K562 (cell line): ENCODE measurements around the gene ZNF213. TPM values are rescaled to one million over a fixed set of nuclear protein-coding genes. Genes with fewer than 3 reads are reported as not detected.

Experiments used
- CBX1 ChIP-seq: sonication (generic); IDR thresholded peaks from 2 replicates; pipeline ENCODE4 v1.6.1; 2016; ENCODE audit warnings: antibody characterized with exemption, low read depth, mild to moderate bottlenecking
- ILK ChIP-seq: fragments of 450-650 bp; IDR thresholded peaks from 2 replicates; pipeline ENCODE4 v1.6.1; 2016; ENCODE audit warnings: missing genetic modification characterization, low read depth, mild to moderate bottlenecking, missing compliant biosample characterization, moderate library complexity, borderline replicate concordance
- KLF13 ChIP-seq: fragments of 450-650 bp; IDR thresholded peaks from 2 replicates; pipeline ENCODE4 v1.6.1; 2016; ENCODE audit warnings: missing genetic modification characterization, low read depth, mild to moderate bottlenecking, missing compliant biosample characterization, moderate library complexity, borderline replicate concordance
- SIN3B ChIP-seq: fragments of 450-650 bp; IDR thresholded peaks from 2 replicates; pipeline ENCODE4 v1.6.1; 2017; ENCODE audit warnings: low read depth, mild to moderate bottlenecking, moderate library complexity
- SMARCB1 ChIP-seq: IDR thresholded peaks from 2 replicates; pipeline ENCODE4 v1.6.1; 2011; ENCODE audit warnings: improper control_type of control experiment, low read depth; ENCODE audit not compliant: insufficient read length
- TCFL5 ChIP-seq: fragments of 250-450 bp; sonication (Bioruptor Pico); conservative IDR thresholded peaks from 2 replicates; pipeline ENCODE4 v1.6.1; 2021; ENCODE audit warnings: mild to moderate bottlenecking, moderate library complexity, matching md5 sums
- ZKSCAN8 ChIP-seq: fragments of 200-800 bp; sonication (Bioruptor generic); IDR thresholded peaks from 2 replicates; pipeline ENCODE4 v1.6.1; 2016; ENCODE audit warnings: missing genetic modification characterization, missing compliant biosample characterization
- ZNF263 ChIP-seq: sonication (generic); formaldehyde crosslinking; IDR thresholded peaks from 2 replicates; pipeline ENCODE4 v1.8.0; 2022; ENCODE audit warnings: mild to moderate bottlenecking, missing genetic modification reagents, borderline replicate concordance
- ZNF77 ChIP-seq: fragments of 250-450 bp; sonication (Bioruptor Pico); IDR thresholded peaks from 2 replicates; pipeline ENCODE4 v1.5.0; 2020
- polyA plus RNA-seq, 8 experiments: library from polyadenylated mRNA; depleted of rRNA in 4 of 8; stranded (reverse) in 5 of 8; unstranded in 3 of 8; fragments of >200 nt; fragmentation: Nextera tagmentation in 2 of 8; fragmentation: Illumina TruSeq in 1 of 8; extraction: Ambion mirVana in 2 of 8; extraction: Trizol in 1 of 8; gene quantifications; 2 replicates each; pipeline versions ENCODE4 v1.2.1 to v1.2.3, GENCODE V29; 2011 to 2014; ENCODE audit warnings: inconsistent platforms in 1 of 8, missing spikeins in 1 of 8
- total RNA-seq, 7 experiments: library from RNA; depleted of rRNA in 6 of 7; stranded (reverse); fragments of >200 nt in 6 of 7; fragmentation: Illumina TruSeq in 2 of 7; extraction: Trizol in 2 of 7; gene quantifications; 2 replicates each; pipeline versions ENCODE4 v1.2.1 to v1.2.3, GENCODE V29; 2011 to 2021; ENCODE audit warnings: low replicate concordance in 1 of 7
- TF ChIP-seq, protein P1 (sequence below): fragments of 450-650 bp; IDR thresholded peaks from 2 replicates; pipeline ENCODE4 v1.6.1; 2016; ENCODE audit warnings: mild to moderate bottlenecking, moderate library complexity
- TF ChIP-seq, protein P2 (sequence below): fragments of 450-650 bp; formaldehyde crosslinking; IDR thresholded peaks from 2 replicates; pipeline ENCODE4 v1.4.0; 2022; ENCODE audit warnings: mild to moderate bottlenecking, moderate library complexity
- TF ChIP-seq, protein P3 (sequence below): sonication (generic); formaldehyde crosslinking; IDR thresholded peaks from 2 replicates; pipeline ENCODE4 v1.8.0; 2022; ENCODE audit warnings: mild to moderate bottlenecking, missing genetic modification reagents, borderline replicate concordance

The ZNF213 gene
- total and polyA plus RNA-seq, 9 of the 15 experiments (the other 6 are each of a cell fraction or from before 2014, with no cell fraction given) = 0.49 to 10.0 (median 1.8) TPM

DNA sequence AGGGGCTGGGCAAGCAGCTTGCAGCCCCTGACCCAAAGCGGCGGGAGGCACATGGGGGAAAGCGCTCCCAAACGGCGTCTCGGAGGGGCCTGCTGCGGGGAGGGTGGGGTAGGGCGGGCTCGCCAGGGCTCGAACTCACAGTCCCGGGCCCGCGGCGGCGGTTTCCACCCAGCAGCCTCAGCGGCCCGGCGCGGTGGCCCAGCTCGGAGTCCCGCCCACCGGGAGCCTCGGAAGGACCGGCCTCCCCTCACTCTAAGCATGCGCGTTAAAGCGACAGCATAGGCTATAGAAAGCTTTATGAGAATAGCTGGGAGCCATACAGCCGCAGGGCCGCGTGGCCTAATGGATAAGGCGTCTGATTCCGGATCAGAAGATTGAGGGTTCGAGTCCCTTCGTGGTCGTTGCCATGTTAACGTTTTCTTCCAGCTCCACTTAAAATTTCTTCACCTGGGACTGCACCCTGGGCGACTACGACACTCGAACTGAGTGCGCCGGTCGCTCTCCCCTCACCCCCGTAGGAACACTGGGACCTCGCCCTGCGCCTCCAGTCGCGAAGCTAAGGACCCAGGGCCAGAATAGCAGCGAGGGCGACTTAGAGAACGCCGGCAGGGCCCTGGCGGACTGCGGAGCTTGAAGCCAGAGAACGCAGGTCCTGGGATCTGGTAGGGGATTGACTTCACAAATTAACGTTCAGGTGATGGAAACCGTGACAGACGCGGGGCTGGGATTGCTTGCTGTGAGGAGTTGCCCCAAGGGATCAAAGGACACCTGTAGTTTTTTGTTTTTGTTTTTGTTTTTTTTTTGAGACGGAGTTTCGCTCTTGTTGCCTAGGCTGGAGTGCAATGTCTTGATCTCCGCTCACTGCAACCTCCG lies 15.8 kb downstream of the ZNF213 start (continued):
- TF ChIP-seq, protein P1, sequence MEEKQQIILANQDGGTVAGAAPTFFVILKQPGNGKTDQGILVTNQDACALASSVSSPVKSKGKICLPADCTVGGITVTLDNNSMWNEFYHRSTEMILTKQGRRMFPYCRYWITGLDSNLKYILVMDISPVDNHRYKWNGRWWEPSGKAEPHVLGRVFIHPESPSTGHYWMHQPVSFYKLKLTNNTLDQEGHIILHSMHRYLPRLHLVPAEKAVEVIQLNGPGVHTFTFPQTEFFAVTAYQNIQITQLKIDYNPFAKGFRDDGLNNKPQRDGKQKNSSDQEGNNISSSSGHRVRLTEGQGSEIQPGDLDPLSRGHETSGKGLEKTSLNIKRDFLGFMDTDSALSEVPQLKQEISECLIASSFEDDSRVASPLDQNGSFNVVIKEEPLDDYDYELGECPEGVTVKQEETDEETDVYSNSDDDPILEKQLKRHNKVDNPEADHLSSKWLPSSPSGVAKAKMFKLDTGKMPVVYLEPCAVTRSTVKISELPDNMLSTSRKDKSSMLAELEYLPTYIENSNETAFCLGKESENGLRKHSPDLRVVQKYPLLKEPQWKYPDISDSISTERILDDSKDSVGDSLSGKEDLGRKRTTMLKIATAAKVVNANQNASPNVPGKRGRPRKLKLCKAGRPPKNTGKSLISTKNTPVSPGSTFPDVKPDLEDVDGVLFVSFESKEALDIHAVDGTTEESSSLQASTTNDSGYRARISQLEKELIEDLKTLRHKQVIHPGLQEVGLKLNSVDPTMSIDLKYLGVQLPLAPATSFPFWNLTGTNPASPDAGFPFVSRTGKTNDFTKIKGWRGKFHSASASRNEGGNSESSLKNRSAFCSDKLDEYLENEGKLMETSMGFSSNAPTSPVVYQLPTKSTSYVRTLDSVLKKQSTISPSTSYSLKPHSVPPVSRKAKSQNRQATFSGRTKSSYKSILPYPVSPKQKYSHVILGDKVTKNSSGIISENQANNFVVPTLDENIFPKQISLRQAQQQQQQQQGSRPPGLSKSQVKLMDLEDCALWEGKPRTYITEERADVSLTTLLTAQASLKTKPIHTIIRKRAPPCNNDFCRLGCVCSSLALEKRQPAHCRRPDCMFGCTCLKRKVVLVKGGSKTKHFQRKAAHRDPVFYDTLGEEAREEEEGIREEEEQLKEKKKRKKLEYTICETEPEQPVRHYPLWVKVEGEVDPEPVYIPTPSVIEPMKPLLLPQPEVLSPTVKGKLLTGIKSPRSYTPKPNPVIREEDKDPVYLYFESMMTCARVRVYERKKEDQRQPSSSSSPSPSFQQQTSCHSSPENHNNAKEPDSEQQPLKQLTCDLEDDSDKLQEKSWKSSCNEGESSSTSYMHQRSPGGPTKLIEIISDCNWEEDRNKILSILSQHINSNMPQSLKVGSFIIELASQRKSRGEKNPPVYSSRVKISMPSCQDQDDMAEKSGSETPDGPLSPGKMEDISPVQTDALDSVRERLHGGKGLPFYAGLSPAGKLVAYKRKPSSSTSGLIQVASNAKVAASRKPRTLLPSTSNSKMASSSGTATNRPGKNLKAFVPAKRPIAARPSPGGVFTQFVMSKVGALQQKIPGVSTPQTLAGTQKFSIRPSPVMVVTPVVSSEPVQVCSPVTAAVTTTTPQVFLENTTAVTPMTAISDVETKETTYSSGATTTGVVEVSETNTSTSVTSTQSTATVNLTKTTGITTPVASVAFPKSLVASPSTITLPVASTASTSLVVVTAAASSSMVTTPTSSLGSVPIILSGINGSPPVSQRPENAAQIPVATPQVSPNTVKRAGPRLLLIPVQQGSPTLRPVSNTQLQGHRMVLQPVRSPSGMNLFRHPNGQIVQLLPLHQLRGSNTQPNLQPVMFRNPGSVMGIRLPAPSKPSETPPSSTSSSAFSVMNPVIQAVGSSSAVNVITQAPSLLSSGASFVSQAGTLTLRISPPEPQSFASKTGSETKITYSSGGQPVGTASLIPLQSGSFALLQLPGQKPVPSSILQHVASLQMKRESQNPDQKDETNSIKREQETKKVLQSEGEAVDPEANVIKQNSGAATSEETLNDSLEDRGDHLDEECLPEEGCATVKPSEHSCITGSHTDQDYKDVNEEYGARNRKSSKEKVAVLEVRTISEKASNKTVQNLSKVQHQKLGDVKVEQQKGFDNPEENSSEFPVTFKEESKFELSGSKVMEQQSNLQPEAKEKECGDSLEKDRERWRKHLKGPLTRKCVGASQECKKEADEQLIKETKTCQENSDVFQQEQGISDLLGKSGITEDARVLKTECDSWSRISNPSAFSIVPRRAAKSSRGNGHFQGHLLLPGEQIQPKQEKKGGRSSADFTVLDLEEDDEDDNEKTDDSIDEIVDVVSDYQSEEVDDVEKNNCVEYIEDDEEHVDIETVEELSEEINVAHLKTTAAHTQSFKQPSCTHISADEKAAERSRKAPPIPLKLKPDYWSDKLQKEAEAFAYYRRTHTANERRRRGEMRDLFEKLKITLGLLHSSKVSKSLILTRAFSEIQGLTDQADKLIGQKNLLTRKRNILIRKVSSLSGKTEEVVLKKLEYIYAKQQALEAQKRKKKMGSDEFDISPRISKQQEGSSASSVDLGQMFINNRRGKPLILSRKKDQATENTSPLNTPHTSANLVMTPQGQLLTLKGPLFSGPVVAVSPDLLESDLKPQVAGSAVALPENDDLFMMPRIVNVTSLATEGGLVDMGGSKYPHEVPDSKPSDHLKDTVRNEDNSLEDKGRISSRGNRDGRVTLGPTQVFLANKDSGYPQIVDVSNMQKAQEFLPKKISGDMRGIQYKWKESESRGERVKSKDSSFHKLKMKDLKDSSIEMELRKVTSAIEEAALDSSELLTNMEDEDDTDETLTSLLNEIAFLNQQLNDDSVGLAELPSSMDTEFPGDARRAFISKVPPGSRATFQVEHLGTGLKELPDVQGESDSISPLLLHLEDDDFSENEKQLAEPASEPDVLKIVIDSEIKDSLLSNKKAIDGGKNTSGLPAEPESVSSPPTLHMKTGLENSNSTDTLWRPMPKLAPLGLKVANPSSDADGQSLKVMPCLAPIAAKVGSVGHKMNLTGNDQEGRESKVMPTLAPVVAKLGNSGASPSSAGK = peak; percentile 24; the same call in 1 of the 2 replicates
- TF ChIP-seq, protein P2, sequence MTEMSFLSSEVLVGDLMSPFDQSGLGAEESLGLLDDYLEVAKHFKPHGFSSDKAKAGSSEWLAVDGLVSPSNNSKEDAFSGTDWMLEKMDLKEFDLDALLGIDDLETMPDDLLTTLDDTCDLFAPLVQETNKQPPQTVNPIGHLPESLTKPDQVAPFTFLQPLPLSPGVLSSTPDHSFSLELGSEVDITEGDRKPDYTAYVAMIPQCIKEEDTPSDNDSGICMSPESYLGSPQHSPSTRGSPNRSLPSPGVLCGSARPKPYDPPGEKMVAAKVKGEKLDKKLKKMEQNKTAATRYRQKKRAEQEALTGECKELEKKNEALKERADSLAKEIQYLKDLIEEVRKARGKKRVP (CRISPR knock-in tag) = no peak
- no peak for TF ChIP-seq CBX1
- TF ChIP-seq, protein P3, sequence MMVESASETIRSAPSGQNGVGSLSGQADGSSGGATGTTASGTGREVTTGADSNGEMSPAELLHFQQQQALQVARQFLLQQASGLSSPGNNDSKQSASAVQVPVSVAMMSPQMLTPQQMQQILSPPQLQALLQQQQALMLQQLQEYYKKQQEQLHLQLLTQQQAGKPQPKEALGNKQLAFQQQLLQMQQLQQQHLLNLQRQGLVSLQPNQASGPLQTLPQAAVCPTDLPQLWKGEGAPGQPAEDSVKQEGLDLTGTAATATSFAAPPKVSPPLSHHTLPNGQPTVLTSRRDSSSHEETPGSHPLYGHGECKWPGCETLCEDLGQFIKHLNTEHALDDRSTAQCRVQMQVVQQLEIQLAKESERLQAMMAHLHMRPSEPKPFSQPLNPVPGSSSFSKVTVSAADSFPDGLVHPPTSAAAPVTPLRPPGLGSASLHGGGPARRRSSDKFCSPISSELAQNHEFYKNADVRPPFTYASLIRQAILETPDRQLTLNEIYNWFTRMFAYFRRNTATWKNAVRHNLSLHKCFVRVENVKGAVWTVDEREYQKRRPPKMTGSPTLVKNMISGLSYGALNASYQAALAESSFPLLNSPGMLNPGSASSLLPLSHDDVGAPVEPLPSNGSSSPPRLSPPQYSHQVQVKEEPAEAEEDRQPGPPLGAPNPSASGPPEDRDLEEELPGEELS (CRISPR knock-in tag) = no peak
- no peak for TF ChIP-seq ZKSCAN8 (CRISPR knock-in tag)
- peak; percentile 67; the same call in 1 of the 2 replicates for TF ChIP-seq ZNF263 (CRISPR knock-in tag)
- TF ChIP-seq SIN3B = no peak
- TF ChIP-seq ZNF77 (CRISPR knock-in tag) = no peak
- TF ChIP-seq KLF13 = 0 out of 2 replicates have a peak, but pooled peaks have one; percentile 21
- TF ChIP-seq SMARCB1 = no peak
- TF ChIP-seq ILK (tag) = no peak
- no peak for TF ChIP-seq TCFL5 (CRISPR knock-in tag)
